DOHH2 (cell line): Measurements from ENCODE around the gene REXO1.

Experiments
- EZH2phosphoT487 ChIP-seq: fragments of 200-600 bp; sonication (generic); IDR thresholded peaks from 2 replicates; pipeline ENCODE4 v1.6.1; 2017; ENCODE audit warnings: borderline replicate concordance, mild to moderate bottlenecking, antibody characterized with exemption, low read length, moderate library complexity, mixed read lengths
- TF ChIP-seq, protein P1 (sequence below): fragments of 200-600 bp; sonication (generic); IDR thresholded peaks from one replicate; pipeline ENCODE4 v1.5.1; 2014; ENCODE audit warnings: antibody characterized with exemption, mild to moderate bottlenecking, low read depth, low read length; ENCODE audit not compliant: poor library complexity, severe bottlenecking

DNA sequence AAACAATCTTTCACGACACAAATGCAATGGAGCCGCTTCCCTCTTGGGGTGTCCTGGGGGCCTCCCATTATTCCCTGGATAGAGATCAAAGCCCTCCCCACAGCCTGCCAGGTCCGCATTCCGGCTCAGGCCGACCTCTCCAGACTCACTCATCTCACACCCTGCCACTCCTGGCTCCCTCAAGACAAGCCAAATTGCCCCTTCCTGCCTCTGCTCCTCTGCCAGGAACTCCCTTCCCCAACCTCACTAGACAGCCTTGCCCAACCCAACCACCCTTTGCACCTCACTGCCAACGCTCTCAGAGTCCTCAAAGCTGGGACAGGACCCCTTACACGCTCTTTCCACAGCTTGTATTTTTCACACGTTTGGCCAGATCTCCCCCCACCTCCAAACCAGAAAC is 35.5 kb upstream of the REXO1 start:
- TF ChIP-seq, protein P1, sequence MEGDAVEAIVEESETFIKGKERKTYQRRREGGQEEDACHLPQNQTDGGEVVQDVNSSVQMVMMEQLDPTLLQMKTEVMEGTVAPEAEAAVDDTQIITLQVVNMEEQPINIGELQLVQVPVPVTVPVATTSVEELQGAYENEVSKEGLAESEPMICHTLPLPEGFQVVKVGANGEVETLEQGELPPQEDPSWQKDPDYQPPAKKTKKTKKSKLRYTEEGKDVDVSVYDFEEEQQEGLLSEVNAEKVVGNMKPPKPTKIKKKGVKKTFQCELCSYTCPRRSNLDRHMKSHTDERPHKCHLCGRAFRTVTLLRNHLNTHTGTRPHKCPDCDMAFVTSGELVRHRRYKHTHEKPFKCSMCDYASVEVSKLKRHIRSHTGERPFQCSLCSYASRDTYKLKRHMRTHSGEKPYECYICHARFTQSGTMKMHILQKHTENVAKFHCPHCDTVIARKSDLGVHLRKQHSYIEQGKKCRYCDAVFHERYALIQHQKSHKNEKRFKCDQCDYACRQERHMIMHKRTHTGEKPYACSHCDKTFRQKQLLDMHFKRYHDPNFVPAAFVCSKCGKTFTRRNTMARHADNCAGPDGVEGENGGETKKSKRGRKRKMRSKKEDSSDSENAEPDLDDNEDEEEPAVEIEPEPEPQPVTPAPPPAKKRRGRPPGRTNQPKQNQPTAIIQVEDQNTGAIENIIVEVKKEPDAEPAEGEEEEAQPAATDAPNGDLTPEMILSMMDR, result no peak
- TF ChIP-seq EZH2phosphoT487, result no peak
